ENCODE measurements around the gene RNF208.
"Not testable (repeated sequence)": the region's sequence is repeated elsewhere in the genome, so short reads cannot be mapped to it uniquely, and the experiment has no call there.

RNF208 gene

GRCh38 chr9:137222190-137223077 lies at the start of gene RNF208:
Gene RNF208, minus strand, starts transcription at chr9:137222240. Its CDS starts 1,028 bp downstream, at chr9:137221212.
- no peak for DNase-seq (ENCODE audit: low read depth in 3 of 3, low spot score in 1 of 3)

DNA sequence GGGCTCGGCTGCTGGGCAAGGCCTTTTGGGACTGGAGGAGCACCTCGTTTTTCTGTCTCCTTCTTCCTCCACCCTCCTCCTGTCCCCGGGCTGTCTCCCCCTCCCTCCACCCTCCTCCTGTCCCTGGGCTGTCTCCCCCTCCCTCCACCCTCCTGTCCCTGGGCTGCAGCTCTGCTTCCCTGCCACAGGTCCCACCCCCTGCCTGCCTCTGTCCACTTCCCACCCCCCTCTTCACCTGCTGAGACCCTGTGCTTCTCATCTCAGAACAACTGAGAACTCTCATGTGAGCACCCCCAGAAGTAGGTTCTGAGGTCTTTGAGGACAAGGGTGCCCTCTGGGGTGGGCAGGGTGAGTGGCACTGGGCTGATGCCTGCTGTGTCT lies 49.6 kb upstream of the RNF208 start:
- DNase-seq (ENCODE audit: low read depth in 3 of 3, low spot score in 1 of 3): no peak

DNA sequence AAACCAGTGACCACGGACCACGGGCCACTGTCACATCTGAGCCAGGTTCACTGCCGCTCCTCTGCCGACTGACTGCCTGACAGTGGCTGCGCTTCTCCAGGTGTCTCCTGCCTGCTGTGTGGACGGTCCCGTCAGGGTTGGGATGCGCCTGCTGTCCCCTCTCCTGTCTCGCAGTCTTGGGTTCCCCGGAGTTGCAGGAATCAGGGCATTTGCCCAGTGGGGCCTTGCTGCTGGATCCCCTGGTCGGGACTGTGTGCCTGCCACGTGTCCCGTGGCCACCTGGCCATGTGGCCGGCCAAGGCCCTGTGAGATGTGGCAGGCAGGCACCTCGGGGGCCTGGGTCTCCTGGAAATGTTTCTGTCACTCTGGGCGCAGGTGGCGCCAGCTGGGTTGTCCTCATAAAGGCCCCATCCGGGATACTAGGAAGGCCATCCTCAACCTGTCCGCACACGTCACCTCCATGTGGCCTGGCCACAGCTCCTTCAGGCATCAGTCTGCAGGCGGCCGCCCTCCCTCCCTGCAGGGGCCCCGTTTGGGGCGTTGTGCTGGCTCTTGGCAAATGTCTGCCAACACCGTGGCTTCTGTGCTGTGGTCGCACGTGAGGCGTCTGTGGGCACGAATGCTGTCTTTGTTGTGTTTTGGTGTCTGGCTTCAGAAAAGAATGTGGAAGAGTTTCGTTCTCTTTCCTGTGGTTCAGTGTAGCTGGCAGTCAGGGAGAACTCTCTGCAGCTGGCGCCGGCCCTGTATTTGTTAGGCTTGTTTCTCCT lies 49.1 kb upstream of the RNF208 start:
- no peak for DNase-seq (ENCODE audit: low read depth in 3 of 3, low spot score in 1 of 3)

DNA sequence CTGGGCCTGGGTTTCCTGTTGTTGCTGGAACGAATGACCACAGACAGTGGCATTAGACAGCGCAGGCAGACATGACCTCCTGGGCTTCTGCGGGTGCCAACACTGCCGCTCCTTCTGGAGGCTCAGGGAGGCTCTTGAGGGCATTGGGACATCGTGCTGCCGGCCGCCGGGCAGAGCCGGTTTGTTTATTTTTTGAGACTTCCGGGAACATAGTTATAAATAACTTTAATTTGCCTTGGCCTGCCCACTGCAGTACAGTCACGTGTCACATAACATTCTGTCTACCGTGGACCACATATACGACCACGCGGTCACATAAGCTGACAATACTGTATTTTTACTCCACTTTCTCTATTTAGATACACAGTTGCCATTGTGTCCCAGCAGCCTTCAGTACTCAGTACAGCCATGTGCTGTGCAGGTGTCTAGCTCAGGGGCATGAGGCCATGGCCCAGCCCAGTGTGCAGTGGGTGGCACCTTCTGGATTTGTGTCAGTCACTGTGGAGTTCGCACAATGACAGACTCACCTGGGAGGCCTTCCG lies 47.3 kb upstream of the RNF208 start:
- DNase-seq (ENCODE audit: low read depth in 3 of 3, low spot score in 1 of 3): no peak

DNA sequence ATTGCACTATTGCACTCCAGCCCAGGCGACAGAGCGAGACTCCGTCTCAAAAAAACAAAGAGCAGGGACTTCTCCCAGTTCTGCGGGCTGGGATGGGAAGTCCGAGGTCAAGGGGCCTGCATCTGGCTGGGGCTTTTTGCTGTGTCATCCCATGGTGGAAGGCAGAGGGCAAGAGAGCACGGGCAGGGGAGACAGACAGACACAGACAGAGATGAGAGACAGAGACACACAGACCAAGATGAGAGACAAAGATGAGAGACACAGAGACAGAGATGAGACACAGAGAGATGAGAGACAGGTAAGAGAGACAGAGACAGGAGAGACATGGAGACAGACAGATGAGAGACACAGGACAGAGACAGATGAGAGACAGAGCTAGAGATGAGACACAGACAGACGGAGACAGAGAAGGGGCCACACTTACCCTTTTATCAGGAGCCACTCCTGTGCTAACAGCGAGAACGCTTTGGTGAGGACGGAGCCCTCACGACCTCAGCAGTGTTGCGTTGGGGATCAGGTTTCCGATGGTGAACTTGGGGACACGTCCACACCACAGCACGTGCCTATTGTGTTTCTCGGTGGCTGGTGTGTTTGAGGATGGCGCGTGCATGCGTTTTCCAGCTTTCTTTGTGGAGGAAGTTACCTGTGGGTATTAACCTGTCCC lies 46.6 kb upstream of the RNF208 start:
- no peak for DNase-seq (ENCODE audit: low read depth in 3 of 3, low spot score in 1 of 3)

- DNase-seq (ENCODE audit: low read depth in 3 of 3, low spot score in 1 of 3): no peak
These were observed 45.9 kb upstream of the RNF208 start for GRCh38 chr9:137267933-137268355.

GRCh38 chr9:137266585-137267453 lies 44.8 kb upstream of the RNF208 start:
- no peak for DNase-seq (ENCODE audit: low read depth in 3 of 3, low spot score in 1 of 3)

DNA sequence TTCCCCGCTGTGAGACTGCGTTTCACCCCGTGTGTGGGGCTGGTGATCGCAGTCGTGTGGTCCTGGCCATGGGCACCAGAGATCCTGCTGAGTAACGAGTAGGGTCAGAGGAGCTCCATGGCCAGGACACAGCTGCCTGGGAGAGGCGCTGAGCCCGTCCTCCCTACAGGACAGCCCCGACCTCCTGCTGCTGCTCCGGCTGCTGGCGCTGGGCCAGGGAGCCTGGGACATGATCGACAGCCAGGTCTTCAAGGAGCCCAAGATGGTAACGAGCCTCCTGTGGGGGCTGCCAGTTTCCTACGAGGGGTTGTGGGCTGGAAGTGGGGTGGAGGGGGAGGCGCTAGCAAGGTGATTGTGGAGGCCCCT lies 44.1 kb upstream of the RNF208 start:
- no peak for DNase-seq (ENCODE audit: low read depth in 3 of 3, low spot score in 1 of 3)

DNA sequence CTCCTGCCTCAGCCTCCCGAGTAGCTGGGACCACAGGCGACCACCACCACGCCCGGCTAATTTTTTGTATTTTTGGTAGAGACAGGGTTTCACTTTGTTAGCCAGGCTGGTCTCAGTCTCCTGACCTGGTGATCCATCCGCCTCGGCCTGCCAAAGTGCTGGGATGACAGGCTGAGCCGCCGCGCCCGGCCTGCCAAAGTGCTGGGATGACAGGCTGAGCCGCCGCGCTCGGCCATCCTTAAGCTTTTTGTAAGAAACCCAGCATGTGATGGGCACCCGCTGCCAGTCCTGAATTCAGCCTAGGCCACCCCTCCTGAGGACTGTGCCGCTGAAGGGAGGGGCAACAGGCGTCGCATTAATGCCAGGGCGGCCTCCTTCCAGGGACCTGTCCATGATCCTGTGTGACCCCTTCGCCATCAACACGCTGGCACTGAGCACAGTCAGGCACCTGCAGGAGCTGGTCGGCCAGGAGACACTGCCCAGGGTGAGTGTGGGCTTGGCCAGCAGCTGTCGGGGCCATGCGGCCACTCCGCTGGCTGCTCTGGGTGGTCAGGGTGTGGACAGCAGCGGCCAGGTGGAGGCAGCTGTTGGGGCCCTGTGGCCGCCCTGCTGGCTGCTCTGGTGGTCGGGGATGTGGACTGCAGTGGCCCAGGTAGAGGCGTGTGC lies 43.6 kb upstream of the RNF208 start:
- DNase-seq (ENCODE audit: low read depth in 3 of 3, low spot score in 1 of 3): no peak

DNA sequence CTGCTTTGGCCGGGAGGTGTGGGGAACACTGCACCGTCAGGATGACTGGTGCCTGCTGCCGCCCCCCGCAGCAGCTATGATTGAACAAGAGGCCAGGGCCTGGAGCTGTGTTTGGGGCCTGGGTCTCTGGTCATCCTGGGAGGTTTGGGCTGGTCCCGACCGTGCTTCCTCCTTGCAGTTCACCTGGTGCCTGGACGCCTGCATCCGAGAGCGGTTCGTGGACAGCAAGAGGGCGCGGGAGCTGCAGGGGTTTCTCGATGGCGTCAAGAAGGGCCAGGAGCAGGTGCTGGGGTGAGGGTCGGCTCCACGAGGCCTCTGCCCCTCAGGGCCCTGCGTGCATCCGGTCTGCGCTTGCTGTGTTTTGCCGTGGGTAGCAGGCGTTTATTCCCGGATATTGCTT lies 42.0 kb upstream of the RNF208 start:
- no peak for DNase-seq (ENCODE audit: low read depth in 3 of 3, low spot score in 1 of 3)

DNA sequence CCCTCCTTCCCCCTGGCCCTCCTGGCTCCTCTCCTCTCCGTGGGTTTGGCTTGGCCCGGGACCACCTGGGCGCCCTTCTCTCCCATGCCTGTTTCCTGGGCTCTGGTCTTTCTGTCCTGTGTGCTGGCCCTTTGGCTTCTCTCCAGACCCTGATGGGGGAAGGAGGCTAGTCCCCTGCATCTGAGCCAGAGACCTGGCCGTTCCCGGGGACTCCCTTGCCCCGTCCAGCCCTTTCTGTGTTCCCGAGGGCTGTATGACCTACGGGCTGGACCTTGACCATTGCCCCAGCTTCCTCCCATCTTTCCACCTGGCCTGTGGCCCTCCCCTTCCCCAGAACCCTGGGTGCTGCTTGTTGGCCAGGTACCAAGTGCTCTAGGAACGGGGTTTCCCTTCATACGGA lies 41.5 kb upstream of the RNF208 start:
- DNase-seq (ENCODE audit: low read depth in 3 of 3, low spot score in 1 of 3): no peak

- no peak for DNase-seq (ENCODE audit: low read depth in 3 of 3, low spot score in 1 of 3)
These were observed 40.9 kb upstream of the RNF208 start for GRCh38 chr9:137262909-137263285.

DNA sequence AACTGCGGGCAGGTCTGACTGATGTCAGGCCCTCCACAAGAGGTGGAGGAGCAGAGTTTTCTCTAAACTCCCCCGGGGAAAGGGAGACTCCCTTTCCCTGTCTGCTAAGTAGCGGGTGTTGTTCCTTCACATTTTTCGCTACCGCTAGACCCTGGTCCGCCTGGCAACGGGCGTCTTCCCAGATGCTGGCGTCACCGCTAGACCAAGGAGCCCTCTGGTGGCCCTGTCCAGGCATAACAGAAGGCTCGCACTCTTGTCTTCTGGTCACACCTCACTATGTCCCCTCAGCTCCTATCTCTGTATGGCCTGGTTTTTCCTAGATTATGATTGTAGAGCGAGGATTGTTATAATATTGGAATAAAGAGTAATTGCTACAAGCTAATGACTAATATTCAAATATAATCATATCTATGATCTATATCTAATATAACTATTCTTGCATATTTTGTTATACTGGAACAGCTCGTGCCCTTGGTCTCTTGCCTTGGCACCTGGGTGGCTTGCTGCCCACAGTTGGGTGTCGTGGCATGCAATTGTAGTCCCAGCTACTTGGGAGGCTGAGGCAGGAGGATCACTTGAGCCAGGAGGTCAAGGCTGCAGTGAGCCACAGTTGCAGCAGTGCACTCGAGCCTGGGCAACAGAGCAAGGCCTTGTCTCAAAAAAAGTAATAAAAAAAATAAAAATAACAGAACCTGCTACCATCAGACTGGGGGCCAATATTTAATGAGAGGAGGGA lies 40.3 kb upstream of the RNF208 start:
- DNase-seq (ENCODE audit: low read depth in 3 of 3, low spot score in 1 of 3): not testable (repeated sequence)

GRCh38 chr9:137256856-137257255 lies 34.8 kb upstream of the RNF208 start:
- no peak for DNase-seq (ENCODE audit: low read depth in 3 of 3, low spot score in 1 of 3)

- DNase-seq (ENCODE audit: low read depth in 3 of 3, low spot score in 1 of 3): no peak
These were observed 34.3 kb upstream of the RNF208 start for GRCh38 chr9:137256362-137256761.

DNA sequence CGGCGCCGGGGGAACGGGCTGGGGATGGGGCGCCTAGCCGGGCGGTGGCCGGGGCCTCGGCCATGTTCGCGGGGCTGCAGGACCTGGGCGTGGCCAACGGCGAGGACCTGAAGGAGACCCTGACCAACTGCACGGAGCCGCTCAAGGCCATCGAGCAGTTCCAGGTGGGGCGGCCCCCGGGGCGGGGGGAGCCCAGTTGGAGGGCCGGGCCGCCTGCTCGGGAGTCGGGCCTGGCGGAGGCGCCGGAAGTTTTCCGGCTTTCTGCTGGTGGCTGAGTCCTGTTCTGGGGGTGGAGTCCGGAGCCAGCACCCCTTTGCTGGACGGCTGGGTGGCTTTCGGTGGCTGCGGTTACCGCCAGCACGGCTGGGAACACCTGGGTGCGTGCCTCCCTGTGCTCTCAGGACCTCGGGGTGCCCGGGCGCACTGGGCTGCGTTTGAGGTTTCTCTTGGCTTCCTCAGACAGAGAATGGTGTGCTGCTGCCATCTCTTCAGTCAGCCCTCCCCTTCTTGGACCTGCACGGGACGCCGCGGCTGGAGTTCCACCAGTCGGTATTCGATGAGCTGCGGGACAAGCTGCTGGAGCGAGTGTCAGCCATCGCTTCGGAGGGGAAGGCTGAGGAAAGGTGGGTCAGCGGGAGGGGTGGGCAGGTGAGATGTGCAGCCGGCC lies 33.5 kb upstream of the RNF208 start:
- no peak for DNase-seq (ENCODE audit: low read depth in 3 of 3, low spot score in 1 of 3)

GRCh38 chr9:137254624-137255447 lies 32.8 kb upstream of the RNF208 start, which contains the start of gene NELFB:
Gene NELFB, plus strand, starts transcription at chr9:137255327.
- DNase-seq (ENCODE audit: low read depth in 3 of 3, low spot score in 1 of 3): peak; percentile 90 to 99 (median 96)

Measured in stimulated activated CD4-positive, alpha-beta T cell treated with anti-CD3 and anti-CD28 coated beads, TNF-alpha, amount 100 ng/mL, for 1 hour (primary cell).